Measurements from ENCODE around the gene MTG2.

- TF ChIP-seq CTCF (conservative IDR thresholded peaks at IDR 0.05; ENCODE audit: low read depth, low read length) (no peak), EZH2phosphoT487 (IDR thresholded peaks at IDR 0.05; ENCODE audit: borderline replicate concordance, low read length) (no peak)
Observed at GRCh38 chr20:62237801-62238568, 55.2 kb downstream of the MTG2 start, which contains the start of gene OSBPL2.

All from PC-3 (cell line).